Measurements from ENCODE around the gene FOXF2. TPM values are rescaled to one million over a fixed set of nuclear protein-coding genes. Genes with fewer than 3 reads are reported as not detected.

Gene FOXF2
- total RNA-seq, 1 donor from 2014 or later = not detected

DNA sequence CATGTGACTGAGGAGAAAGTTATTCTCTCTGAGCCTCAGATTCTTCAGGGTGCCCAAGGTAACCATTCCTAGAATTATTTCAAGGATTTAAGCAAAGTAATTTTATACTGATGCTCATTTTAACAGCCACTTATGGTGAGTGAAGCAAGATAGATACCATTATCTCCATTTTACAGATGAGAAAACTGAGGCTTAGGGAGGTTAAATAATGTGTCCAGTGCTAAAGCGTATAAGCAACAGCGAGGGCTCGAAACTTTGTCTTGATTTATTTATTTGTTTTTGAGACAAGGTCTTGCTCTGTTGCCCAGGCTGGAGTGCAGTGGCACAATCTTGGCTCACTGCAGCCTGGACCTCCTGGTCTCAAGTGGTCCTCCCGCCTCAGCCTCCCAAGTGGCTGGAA, 53.6 kb downstream of the FOXF2 start:
- no peak for DNase-seq (ENCODE audit: low read depth in 2 of 2)

Other genes starting within 250 kb of the FOXF2 start
- not detected in 2 replicates for gene FOXQ1, start 77.5 kb upstream of the FOXF2 start, total RNA-seq
- 3.1 and 5.8 TPM in 2 replicates for gene FOXC1, start 220.3 kb downstream of the FOXF2 start, total RNA-seq